ENCODE measurements around the gene TMEM203.
"Not testable (repeated sequence)": the region's sequence is repeated elsewhere in the genome, so short reads cannot be mapped to it uniquely, and the experiment has no call there.

Gene TMEM203

GRCh38 chr9:137241490-137242268, 36.2 kb upstream of the TMEM203 start:
- DNase-seq = peak; percentile 79

DNA sequence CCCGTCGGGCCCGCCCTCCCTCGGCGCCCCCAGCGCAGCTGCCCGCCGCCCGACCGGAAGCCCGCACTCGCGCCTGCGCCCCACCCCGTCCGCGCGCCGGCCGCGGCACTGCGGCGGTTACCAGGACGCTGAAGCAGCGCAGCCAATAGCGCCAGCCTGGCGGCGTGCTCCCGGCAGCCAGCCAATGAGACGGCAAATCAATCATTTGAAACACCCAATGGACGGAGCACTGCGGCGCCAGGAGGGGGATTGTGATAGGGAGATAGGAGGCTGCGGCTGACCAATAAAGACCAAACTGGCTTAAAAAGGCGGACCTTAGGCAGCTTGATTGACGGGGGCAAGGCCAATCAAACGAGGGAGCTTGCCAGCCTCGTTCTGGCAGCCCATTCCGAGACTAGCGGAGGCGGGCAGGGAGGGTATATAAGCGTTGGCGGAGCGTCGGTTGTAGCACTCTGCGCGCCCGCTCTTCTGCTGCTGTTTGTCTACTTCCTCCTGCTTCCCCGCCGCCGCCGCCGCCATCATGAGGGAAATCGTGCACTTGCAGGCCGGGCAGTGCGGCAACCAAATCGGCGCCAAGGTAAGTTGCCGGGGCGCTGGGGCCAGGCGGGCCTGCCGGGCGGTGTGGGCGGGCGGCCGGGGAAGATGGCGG, 35.5 kb upstream of the TMEM203 start, which contains the start of gene TUBB4B:
Gene TUBB4B, plus strand, starts transcription at position 447 of the 649 bp plus-strand sequence. Its CDS starts 74 bp downstream, at position 521.
- peak; percentile 100 for DNase-seq

DNA sequence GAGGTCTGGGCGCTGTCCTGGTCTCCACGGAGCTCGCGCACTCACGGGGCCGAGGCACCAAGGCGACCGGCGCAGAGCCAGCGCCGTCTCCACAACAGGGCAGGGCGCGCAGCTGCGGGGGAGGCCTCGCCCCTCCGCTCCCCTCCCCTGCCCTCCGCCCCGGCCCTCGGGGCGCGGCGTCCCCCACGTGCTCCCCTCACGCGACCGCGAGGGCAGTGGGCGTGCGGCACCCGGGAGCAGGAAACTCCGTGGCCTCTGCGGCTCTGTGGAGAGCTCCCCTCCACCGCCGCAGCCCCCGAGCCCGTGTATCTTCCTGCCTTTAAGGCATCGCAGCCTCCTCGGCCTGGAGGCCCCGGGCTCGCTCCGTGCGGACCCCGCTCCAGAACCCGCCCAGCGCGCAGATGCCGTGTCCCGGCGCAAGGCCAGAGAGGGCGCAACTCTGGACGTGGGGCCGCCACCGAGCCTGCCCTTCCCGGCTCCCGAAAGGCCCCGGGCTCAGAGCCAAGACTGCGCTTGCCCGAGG, 34.9 kb upstream of the TMEM203 start:
- peak; percentile 75 for DNase-seq

DNA sequence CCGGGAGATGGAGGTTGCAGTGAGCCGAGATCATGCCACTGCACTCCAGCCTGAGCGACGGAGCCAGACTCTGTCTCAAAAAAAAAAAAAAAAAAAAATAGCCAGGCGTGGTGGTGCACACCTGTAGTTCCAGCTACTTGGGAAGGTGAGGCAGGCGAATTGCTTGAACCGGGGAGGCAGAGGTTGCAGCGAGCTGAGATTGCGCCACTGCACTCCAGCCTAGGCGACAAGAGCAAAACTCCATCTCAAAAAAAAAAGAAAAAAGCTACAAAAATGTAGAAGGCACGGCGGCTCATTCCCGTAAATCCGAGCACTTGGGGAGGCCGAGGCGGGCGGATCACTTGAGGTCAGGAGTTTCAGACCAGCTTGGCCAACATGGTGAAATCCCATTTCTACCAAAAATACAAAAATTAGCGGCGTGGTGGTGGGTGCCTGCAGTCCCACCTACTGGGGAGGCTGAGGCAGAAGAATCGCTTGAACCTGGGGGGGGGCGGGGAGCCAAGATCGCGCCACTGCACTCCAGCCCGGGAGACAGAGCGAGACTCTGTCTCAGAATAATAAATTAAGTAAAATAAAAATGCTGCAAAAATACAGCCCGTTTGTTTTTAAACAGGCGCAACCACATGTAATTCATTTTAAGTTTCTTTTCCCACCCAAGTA, 34.2 kb upstream of the TMEM203 start:
- DNase-seq = not testable (repeated sequence)

DNA sequence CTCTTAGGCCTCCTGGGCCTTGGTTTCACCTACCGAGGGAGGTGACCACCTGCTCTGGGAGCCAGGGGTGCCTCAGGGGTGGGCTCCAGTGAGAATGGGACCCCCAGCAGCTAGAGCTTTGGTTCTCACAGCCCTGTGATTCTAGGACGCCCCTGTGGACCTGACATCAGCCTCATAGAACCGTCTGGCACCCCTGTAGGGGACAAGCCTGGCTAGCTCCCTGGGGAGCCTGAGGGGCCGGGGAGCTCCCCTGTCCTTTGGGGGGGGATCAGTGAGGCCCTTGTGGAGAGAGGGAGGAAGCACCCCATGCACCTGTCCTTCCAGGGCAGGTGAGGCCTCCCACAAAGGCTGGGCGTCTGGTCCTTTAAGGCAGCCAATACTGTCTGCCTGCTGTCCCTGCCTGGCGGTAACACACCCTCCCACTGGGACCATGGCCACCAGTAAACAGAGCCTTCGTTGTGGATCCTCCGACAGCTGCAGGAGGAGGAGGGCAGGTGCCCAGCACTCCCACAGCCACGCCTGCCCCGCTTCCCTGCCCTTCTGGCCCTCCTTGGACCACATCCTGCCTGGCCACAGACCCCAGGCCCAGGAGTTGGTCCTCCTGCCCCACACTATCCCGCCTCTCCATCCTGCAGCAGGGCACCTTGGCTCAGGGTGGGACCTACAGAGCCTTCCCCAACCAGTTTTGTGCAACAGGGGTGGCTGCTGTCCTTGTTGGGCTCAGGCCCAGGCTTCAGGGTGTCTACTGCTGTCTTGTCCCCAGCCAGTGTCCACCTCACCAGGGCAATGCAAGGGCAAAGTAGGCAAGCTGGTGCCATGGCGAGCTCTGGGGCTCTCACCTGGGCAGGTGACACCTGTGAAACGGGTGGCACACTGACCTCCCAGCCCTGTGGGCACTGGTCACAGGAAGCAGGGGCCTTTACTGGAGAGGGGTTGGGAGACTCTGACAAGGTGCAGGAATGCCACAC, 32.6 kb upstream of the TMEM203 start:
- DNase-seq = no peak

GRCh38 chr9:137236936-137237421, 31.5 kb upstream of the TMEM203 start:
- DNase-seq = no peak

DNA sequence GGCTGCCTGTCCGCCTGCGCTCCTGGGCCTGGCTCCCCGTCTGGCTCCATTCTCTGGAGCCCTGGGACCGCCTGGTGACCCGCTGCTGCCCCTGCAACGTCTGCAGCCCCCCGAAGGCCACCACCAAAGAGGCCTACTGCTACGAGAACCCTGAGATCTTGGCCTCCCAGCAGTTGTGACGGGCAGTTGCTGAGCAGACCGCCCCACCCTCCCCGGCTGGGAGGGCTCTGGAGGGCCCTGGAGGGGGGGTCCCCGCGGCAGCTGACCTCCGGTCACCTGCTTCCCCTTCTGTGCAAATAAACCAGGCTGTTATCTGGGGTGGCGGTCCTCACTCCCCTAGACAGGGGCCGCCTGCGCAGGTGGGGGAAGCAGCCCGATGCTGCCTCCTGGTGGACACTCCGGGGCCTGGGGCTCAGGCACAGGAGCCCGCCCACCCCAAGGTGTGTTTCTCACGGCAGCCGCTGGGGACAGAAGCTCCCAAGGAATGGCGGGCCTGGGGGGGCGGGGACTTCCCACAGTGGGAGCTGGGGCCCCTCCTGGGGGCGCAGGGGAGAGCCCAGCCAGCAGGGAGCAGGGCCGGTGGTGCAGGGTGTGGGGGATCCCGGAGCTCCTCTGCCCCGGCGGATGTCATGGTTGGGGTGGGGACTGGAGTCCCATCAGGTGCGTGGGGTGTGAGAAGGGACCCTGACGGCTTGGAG, 30.9 kb upstream of the TMEM203 start:
- DNase-seq = peak; percentile 90

GRCh38 chr9:137235424-137236237, 30.2 kb upstream of the TMEM203 start:
- no peak for DNase-seq

- no peak for DNase-seq
These were observed 29.4 kb upstream of the TMEM203 start for GRCh38 chr9:137234758-137235423.

- no peak for DNase-seq
These were observed 28.7 kb upstream of the TMEM203 start for GRCh38 chr9:137234055-137234697.

DNA sequence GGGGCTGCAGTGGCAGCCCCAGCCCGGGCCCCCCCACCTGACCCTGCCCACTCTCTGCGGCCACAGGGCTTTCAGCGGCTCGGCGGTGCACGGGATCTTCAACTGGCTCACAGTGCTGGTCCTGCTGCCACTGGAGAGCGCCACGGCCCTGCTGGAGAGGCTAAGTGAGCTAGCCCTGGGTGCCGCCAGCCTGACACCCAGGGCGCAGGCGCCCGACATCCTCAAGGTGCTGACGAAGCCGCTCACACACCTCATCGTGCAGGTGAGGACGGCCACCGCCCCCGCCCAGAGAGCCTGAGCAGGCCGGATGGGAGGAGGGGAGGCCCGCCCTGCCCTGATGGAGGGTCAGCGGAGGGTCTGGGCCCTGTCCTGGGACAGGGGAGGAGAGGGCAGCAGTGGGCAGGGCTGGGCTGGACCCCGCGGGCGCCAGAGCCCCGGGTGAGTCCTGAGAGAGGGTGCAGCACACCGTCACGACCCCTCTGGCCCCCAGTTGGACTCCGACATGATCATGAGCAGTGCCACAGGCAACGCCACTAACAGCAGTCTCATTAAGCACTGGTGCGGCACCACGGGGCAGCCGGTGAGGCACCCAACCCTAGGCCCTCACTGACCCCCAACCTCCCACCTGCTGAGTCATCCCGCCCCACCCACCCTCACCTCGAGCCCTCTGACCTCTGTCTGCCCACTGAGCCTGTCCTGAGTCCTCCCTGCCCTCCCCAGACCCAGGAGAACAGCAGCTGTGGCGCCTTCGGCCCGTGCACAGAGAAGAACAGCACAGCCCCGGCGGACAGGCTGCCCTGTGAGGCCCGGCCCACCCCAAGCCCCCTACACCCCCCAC, 27.9 kb upstream of the TMEM203 start:
- DNase-seq = no peak

GRCh38 chr9:137232510-137232909, 27.1 kb upstream of the TMEM203 start:
- DNase-seq = no peak

- no peak for DNase-seq
These were observed 26.7 kb upstream of the TMEM203 start for GRCh38 chr9:137232101-137232500.

- no peak for DNase-seq
These were observed 26.1 kb upstream of the TMEM203 start for GRCh38 chr9:137231372-137232039.

GRCh38 chr9:137230705-137231371, 25.4 kb upstream of the TMEM203 start, which contains the start of gene SLC34A3:
SLC34A3 (plus strand) TSS chr9:137230901; CDS start chr9:137231703, 802 bp downstream.
- no peak for DNase-seq

- no peak for DNase-seq
These were observed 24.7 kb upstream of the TMEM203 start for GRCh38 chr9:137229903-137230704.
